KMS-11 (cell line): ENCODE measurements around the gene FAM78A.

Experiments used
- H2AFZ ChIP-seq: fragments of 200-600 bp; sonication (generic); 2 replicates; pipeline ENCODE4 v1.6.1; 2016; ENCODE audit warnings: antibody characterized with exemption, mixed run types, low read depth
- H3K27ac ChIP-seq: fragments of 200-600 bp; sonication (generic); 2 replicates; pipeline ENCODE4 v1.6.1; 2016; ENCODE audit warnings: mild to moderate bottlenecking, mixed run types
- H3K27me3 ChIP-seq: fragments of 200-600 bp; sonication (generic); 2 replicates; pipeline ENCODE4 v1.6.1; 2017; ENCODE audit warnings: mild to moderate bottlenecking, low read depth, mixed run types, moderate library complexity; ENCODE audit not compliant: insufficient read depth
- H3K36me3 ChIP-seq: fragments of 200-600 bp; sonication (generic); 2 replicates; pipeline ENCODE4 v1.6.1; 2017; ENCODE audit warnings: mild to moderate bottlenecking, mixed run types; ENCODE audit not compliant: insufficient read depth
- H3K4me1 ChIP-seq: fragments of 200-600 bp; sonication (generic); 2 replicates; pipeline ENCODE4 v1.6.1; 2016; ENCODE audit warnings: mild to moderate bottlenecking, low read depth, mixed run types; ENCODE audit not compliant: poor library complexity, severe bottlenecking
- H3K4me2 ChIP-seq: fragments of 200-600 bp; sonication (generic); 2 replicates; pipeline ENCODE4 v1.7.0; 2016; ENCODE audit warnings: mild to moderate bottlenecking, mixed run types
- H3K4me3 ChIP-seq: fragments of 200-600 bp; sonication (generic); IDR thresholded peaks from 2 replicates; pipeline ENCODE4 v1.6.1; 2017; ENCODE audit warnings: low read depth, low read length, mixed read lengths; ENCODE audit not compliant: insufficient read depth
- H3K79me2 ChIP-seq: fragments of 200-600 bp; sonication (generic); 2 replicates; pipeline ENCODE4 v1.6.1; 2016; ENCODE audit warnings: low read depth, mixed run types; ENCODE audit not compliant: insufficient read depth
- H3K9ac ChIP-seq: fragments of 200-600 bp; sonication (generic); 2 replicates; pipeline ENCODE4 v1.6.1; 2016; ENCODE audit warnings: mild to moderate bottlenecking, mixed run types
- H4K20me1 ChIP-seq: fragments of 200-600 bp; sonication (generic); 2 replicates; pipeline ENCODE4 v1.6.1; 2016; ENCODE audit warnings: mild to moderate bottlenecking, mixed run types; ENCODE audit not compliant: insufficient read depth
- TF ChIP-seq, protein P1 (sequence below): fragments of 200-600 bp; sonication (generic); conservative IDR thresholded peaks from 2 replicates; pipeline ENCODE4 v1.6.1; 2017; ENCODE audit warnings: low read depth, mild to moderate bottlenecking, antibody characterized with exemption, low read length, moderate library complexity, mixed read lengths

The FAM78A gene

DNA sequence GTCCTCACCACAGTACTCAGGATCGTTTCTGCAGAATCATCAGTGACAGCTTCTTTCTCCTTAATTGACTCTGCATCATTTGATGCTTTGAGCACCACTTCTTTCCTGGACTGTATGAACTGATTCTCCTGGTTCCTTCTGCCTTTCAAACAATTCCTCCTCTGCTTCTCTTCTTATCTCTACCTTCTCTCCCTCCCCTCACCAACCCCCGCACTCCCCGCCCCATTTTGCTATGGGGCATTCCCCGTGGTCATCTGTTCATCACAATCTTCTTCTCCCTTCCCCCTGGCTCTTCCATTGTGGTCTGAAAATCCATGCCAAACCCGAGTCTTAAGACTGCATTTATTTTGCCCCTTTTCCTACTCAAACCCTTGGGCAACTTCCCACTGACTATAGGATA, 57.9 kb downstream of the FAM78A start:
- Histone ChIP-seq H3K4me3 (no peak overlapping the region), H3K79me2 (no peaks in the 10 kb centered on the region), H3K27ac (no peak overlapping the region), H3K36me3 (no peaks in the 10 kb centered on the region), H3K4me1 (peaks cover 12% of the 10 kb centered on the region), H4K20me1 (no peaks in the 10 kb centered on the region), H3K4me2 (no peak overlapping the region), H3K27me3 (no peaks in the 10 kb centered on the region), H3K9ac (no peak overlapping the region), H2AFZ (no peak overlapping the region)
- TF ChIP-seq, protein P1, sequence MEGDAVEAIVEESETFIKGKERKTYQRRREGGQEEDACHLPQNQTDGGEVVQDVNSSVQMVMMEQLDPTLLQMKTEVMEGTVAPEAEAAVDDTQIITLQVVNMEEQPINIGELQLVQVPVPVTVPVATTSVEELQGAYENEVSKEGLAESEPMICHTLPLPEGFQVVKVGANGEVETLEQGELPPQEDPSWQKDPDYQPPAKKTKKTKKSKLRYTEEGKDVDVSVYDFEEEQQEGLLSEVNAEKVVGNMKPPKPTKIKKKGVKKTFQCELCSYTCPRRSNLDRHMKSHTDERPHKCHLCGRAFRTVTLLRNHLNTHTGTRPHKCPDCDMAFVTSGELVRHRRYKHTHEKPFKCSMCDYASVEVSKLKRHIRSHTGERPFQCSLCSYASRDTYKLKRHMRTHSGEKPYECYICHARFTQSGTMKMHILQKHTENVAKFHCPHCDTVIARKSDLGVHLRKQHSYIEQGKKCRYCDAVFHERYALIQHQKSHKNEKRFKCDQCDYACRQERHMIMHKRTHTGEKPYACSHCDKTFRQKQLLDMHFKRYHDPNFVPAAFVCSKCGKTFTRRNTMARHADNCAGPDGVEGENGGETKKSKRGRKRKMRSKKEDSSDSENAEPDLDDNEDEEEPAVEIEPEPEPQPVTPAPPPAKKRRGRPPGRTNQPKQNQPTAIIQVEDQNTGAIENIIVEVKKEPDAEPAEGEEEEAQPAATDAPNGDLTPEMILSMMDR = no peak

DNA sequence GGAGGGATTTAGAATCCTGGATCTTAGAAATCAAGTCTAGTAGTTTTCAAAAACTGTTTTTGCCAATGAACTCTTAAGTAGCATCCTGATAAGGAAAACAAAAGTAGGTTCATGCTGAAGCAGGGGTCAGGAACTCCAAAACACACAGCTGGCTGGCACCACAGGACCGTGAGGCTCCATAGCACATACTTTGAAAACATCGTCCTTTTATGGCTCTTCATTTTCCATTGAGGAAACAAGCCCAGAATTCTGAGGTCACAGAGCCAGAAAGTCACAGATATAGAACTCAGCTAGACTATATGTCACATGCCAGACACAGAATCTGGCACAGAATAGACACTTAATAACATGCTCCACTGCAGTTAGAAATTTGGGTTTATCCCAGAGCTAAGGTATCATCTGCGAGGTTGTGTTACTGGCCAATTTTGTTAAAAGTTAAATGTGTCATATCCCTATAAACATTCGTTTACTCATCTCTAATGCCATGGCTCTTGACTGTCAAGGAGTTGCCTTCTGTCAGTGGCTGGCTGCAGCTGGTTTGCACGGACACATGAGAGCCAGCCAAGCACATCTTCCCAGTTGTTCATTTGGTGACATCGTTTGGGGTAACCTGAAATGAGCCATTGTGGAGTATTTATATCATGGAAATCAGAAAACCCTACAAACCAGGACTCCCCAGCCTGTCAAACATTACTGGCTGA, 58.8 kb downstream of the FAM78A start:
- Histone ChIP-seq H2AFZ (no peak overlapping the region), H3K79me2 (no peaks in the 10 kb centered on the region), H4K20me1 (no peaks in the 10 kb centered on the region), H3K4me3 (no peak overlapping the region), H3K4me1 (peaks cover 13% of the 10 kb centered on the region), H3K27ac (no peak overlapping the region), H3K4me2 (no peak overlapping the region), H3K27me3 (no peaks in the 10 kb centered on the region), H3K36me3 (no peaks in the 10 kb centered on the region), H3K9ac (no peak overlapping the region)
- TF ChIP-seq, protein P1 = no peak

DNA sequence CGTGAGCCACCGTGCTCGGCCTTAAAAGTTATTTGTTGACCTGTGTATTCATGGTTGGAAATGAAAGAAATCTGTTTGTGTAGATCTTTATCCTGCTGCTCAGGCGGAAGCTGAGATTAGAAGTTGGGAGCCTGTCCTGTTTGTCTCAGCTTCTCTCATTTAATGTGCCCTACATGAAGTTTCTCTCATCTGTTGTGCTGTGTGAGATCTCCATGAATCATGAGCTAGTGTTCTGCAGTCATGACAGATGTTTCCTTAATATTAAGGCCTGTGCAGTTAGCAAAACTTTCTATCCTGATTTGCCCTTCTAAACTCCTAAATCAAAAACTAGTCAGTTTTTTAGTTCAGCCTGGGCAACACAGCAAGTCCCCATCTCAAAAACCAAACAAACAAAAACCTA, 59.5 kb downstream of the FAM78A start:
- Histone ChIP-seq H3K27ac (no peak overlapping the region), H2AFZ (no peak overlapping the region), H3K4me2 (no peak overlapping the region), H4K20me1 (no peaks in the 10 kb centered on the region), H3K4me3 (no peak overlapping the region), H3K36me3 (no peaks in the 10 kb centered on the region; the same call in 1 of the 2 replicates), H3K79me2 (no peaks in the 10 kb centered on the region), H3K27me3 (no peaks in the 10 kb centered on the region), H3K9ac (no peak overlapping the region), H3K4me1 (peaks cover 13% of the 10 kb centered on the region)
- TF ChIP-seq, protein P1 = no peak

DNA sequence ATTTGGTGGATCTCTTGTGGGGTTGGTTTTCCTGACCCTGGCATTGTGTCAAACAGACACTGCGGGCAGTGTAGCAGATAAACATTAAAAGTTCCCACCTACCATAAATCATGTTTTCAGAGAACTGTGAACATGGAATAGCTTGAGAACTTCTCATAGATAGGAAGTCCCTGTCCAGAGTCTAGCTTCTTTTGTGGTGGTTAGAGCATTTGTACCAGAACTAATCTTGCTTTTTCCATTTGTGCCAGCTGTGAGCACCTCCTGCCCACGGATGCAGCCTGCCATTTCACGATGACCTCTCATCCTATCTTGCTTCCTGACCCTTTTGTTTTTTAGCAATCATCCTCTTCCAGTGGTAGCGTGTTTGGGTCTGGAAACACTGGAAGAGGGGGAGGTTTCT, 61.4 kb downstream of the FAM78A start:
- Histone ChIP-seq H3K9ac (no peak overlapping the region), H2AFZ (no peak overlapping the region), H3K4me3 (no peak overlapping the region), H3K4me2 (no peak overlapping the region), H3K36me3 (no peaks in the 10 kb centered on the region; the same call in 1 of the 2 replicates), H3K27ac (no peak overlapping the region), H3K27me3 (no peaks in the 10 kb centered on the region), H4K20me1 (no peaks in the 10 kb centered on the region), H3K79me2 (no peaks in the 10 kb centered on the region), H3K4me1 (peaks cover 13% of the 10 kb centered on the region)
- TF ChIP-seq, protein P1 = no peak
